Anterior cingulate cortex (tissue), 58 donors: Measurements from ENCODE around the gene TTC7B.

Source experiments
- DNase-seq, 58 donors: peaks; one replicate each; lab custom pipeline; 2025; lab: John Stamatoyannopoulos, UW

Gene TTC7B

GRCh38 chr14:90658541-90658967 lies 157.7 kb downstream of the TTC7B start:
- DNase-seq, result no peak

GRCh38 chr14:90656973-90657372 lies 159.3 kb downstream of the TTC7B start:
- DNase-seq, result peak in 16 of 58 donors; percentile 35 to 82 (median 44)

DNA sequence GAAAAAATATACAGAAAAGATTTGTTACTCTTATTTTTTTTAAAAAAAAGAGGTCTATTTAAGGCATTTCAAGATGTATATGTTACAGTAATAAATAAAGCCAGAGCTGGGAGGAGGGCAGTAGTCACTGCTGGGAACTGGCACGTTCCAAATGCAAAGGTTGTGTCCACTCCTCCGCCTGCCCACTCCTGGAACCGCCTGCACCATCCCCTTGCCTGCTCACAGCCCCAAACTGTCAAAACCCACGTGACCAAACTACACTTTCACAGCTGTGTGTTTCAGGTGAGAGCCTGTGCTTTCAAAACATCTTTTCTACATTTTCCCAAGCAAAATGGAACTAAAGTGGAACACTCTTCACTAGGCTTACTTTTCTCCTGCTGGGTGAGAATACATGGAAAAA lies 160.4 kb downstream of the TTC7B start:
- no peak for DNase-seq

GRCh38 chr14:90654831-90655276 lies 161.4 kb downstream of the TTC7B start:
- DNase-seq, result no peak

DNA sequence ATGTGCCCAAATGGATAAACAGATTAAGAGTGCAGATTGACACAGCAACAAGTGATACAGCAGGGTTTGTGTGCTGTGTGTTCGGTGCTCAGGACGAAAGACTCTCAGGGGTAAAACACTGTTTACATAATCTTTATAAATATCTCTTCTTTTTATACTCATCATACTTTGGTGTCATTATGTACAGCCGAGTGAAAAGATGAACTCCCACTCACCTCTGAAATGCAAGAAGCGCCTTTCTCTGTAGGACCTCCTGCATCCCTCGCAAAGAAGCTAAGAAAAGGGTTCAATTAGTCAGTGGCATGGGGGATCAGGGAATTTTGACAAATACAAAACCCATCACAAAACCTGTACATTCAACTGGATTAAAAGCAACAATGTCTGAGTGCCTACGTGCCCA lies 163.6 kb downstream of the TTC7B start:
- DNase-seq, result peak in 1 of 58 donors; percentile 31

GRCh38 chr14:90651976-90652560 lies 164.2 kb downstream of the TTC7B start:
- DNase-seq, result no peak

GRCh38 chr14:90651271-90651804 lies 164.9 kb downstream of the TTC7B start:
- peak in 2 of 58 donors; percentile 24 to 64 for DNase-seq

- DNase-seq, result no peak
These were observed 166.6 kb downstream of the TTC7B start for GRCh38 chr14:90649557-90650135.

DNA sequence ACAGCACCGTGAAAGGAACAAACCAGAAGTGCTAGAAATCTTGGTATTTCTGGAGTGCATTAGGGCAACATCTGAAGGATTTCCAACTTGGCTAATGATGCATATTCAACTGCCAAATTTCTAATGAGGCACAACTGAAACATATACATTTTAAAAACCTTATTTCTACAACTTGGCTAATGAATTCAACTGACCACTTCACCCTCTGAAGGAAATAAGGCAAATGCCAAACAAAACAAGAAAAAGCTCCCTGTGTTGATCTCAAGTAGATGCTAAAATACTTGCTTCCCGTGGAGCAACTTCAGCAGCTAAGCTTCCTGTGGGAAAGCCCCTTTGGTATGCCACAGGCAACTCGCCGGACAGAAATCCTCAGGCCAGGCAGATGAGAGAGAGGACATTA lies 167.1 kb downstream of the TTC7B start:
- DNase-seq, result no peak

DNA sequence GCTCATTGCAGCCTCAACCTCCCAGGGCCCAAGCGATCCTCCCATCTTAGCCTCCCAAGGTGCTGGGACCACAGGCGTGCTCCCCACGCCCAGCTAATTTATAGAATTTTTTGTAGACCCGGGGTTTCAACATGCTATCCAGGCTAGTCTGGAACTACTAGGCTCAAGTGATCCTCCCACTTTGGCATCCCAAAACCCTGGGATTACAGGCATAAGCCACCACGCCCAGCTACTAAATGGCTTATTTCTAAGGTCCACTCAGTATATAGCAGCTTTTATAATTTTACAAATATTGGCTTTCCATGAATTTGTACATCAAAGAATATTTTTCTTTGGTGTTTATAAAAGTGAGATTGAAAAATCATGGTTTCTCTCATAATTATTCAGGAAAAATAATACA lies 167.8 kb downstream of the TTC7B start:
- no peak for DNase-seq

GRCh38 chr14:90647473-90648005 lies 168.7 kb downstream of the TTC7B start:
- no peak for DNase-seq

- DNase-seq, result no peak
These were observed 170.3 kb downstream of the TTC7B start for GRCh38 chr14:90645842-90646443.

DNA sequence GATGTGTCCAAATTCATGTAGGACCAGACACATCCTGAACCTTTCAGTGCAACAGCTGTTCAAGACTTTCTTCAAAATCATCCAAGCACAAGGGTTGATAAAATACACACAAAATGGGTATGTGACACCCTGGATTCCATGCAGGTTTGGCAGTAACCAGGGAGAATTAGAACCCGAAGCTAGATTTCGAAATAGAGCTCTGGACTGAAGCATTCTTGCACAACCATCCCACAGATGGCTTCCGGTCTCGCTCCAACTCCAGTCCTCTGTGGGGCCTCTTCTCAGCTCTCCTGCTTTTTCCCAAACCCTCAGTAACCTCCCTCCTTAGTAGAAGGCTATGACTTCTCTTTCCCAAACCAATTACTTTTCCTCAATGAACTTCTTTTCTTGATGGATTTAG lies 171.3 kb downstream of the TTC7B start:
- DNase-seq, result no peak

DNA sequence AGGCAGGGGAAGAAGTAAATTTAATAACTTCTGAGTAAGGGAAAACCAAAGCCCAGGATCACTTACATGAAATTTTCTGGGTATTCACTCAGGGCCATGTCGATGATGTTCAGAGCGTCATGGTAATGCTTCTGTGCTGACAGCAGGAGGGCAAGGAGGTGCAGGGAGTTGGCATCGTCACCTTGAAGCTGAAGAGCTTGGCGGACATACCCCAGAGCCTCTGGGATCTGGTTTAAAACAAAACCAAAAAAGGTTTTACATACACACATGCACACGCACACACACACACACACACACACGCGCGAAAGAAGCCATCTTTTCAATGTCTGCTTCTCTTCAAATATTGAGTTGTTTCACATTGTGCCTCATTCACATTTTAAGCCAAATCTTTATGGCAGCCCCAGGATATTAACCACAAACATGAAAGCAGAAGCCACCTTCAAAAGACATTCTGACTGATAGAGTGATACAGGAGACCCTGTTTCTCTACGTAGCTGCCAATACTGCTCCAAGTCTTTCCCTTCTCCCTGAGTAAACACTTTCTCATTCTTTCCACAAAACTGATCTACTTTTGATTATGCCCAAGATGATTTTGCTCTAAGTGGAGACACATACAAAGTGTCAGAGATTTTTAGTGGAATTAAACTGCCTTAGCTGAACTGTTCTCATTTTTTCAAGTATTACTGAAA lies 172.1 kb downstream of the TTC7B start:
- no peak for DNase-seq

GRCh38 chr14:90642244-90642717 lies 173.9 kb downstream of the TTC7B start:
- peak in 9 of 58 donors; percentile 31 to 71 (median 51) for DNase-seq

- peak in 1 of 58 donors; percentile 46 for DNase-seq
These were observed 174.5 kb downstream of the TTC7B start for GRCh38 chr14:90641615-90642243.

DNA sequence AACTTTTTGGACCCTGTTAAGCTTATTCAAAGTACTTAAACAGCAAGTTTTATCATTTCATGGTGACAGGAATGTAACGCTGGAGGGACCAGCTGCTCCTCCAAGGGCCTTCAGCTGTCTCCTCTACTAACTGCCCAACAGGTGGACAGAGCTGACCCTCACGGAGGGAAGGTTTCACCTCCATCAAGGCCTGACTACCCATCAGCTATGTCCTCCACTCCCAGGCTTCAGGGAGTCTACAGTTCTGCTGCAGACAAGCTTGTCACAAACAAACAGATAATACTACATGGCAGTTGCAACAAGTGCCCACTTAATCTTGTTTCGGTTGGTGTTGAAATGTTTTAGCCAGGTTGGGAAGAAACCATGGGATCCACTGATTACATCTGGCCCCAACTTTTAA lies 175.1 kb downstream of the TTC7B start:
- no peak for DNase-seq

DNA sequence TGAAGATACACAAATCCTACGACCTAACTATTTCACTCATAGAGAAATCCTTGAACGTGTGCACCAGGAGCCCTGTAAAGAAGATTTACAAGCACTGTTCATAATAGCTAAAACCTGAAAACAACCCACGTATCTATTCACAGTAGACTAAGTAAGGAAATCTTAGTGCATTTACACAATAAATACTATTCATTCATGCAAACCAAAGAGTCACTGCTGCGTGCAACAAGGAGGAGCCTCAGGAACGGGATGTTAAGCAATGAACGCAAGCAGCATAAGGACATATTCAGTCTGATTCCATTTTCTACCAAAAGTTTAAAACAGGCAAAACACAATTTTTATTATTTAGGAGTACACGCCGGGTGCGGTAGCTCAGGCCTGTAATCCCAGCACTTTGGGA lies 176.6 kb downstream of the TTC7B start:
- no peak for DNase-seq

- no peak for DNase-seq
These were observed 183.4 kb downstream of the TTC7B start for GRCh38 chr14:90632871-90633270.

DNA sequence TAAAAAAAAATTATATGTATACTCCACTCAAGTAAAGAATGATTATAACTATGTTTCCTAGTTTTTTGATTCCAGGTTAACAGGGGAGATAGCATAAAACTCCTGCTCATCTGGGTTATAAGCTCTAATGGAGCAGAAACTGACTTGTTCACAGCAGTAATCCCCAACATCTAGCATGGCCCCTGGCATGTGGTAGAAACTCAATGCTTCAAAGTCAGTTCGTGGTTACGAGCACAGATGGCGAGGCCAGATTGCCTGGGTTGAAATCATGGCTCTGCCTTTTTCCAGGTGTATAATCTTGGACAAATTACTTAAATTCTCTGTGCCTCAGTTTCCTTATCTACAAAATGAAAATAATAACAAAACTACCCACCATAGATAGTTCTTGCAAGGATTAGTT lies 183.8 kb downstream of the TTC7B start:
- DNase-seq, result no peak
